NOMO-1 treated with DMSO at 0.1 percent for 48 hours (cell line): ENCODE results near the gene ZFYVE26.

ENCODE experiments used
- DNase-seq: peaks from one replicate; lab custom pipeline; 2025; ENCODE audit not compliant: unreplicated experiment; lab: John Stamatoyannopoulos, UW

The ZFYVE26 gene

GRCh38 chr14:67817750-67818438 lies 1.5 kb upstream of the ZFYVE26 start:
- peak; percentile 35 for DNase-seq

- no peak for DNase-seq
These were observed 691 bp downstream of the ZFYVE26 start for GRCh38 chr14:67815573-67816225.

- DNase-seq, result no peak
These were observed 1.6 kb downstream of the ZFYVE26 start for GRCh38 chr14:67814821-67815220.

- no peak for DNase-seq
These were observed 10.1 kb downstream of the ZFYVE26 start for GRCh38 chr14:67806246-67806645.

GRCh38 chr14:67800743-67801142 lies 15.6 kb downstream of the ZFYVE26 start:
- DNase-seq, result no peak

- DNase-seq, result no peak
These were observed 17.7 kb downstream of the ZFYVE26 start for GRCh38 chr14:67798731-67799130.

GRCh38 chr14:67787673-67788072 lies 28.7 kb downstream of the ZFYVE26 start:
- DNase-seq, result no peak

GRCh38 chr14:67785270-67786109 lies 30.9 kb downstream of the ZFYVE26 start:
- DNase-seq, result no peak

GRCh38 chr14:67784244-67784823 lies 32.1 kb downstream of the ZFYVE26 start:
- no peak for DNase-seq

- no peak for DNase-seq
These were observed 34.3 kb downstream of the ZFYVE26 start for GRCh38 chr14:67782090-67782489.

GRCh38 chr14:67778792-67779191 lies 37.6 kb downstream of the ZFYVE26 start:
- DNase-seq, result no peak

GRCh38 chr14:67776653-67777322 lies 39.6 kb downstream of the ZFYVE26 start:
- DNase-seq, result no peak

- DNase-seq, result no peak
These were observed 42.5 kb downstream of the ZFYVE26 start for GRCh38 chr14:67773844-67774377.

- no peak for DNase-seq
These were observed 48.2 kb downstream of the ZFYVE26 start for GRCh38 chr14:67768219-67768618.

- DNase-seq, result peak; percentile 93
These were observed 50.2 kb downstream of the ZFYVE26 start for GRCh38 chr14:67766035-67766680.

GRCh38 chr14:67765192-67765834 lies 51.1 kb downstream of the ZFYVE26 start:
- no peak for DNase-seq

- DNase-seq, result no peak
These were observed 51.9 kb downstream of the ZFYVE26 start for GRCh38 chr14:67764496-67764895.

- no peak for DNase-seq
These were observed 53.1 kb downstream of the ZFYVE26 start for GRCh38 chr14:67763158-67763822.

- no peak for DNase-seq
These were observed 54.3 kb downstream of the ZFYVE26 start for GRCh38 chr14:67762051-67762450.
